Mesenchymal stem cell (in vitro differentiated cells and primary cell): ENCODE results near the gene UTP4.
A peak's percentile ranks its signal among the peaks of the same experiment; 100 is the strongest.
"Not testable (repeated sequence)": the region's sequence is repeated elsewhere in the genome, so short reads cannot be mapped to it uniquely, and the experiment has no call there.

Experiments
- DNase-seq: peaks from one replicate; pipeline ENCODE4 v3.0.0-alpha.2; 2013
- H2AFZ ChIP-seq: one replicate; pipeline ENCODE4 v1.6.1; 2013; ENCODE audit warnings: low read depth, mild to moderate bottlenecking, control low read depth, inconsistent platforms, low read length, moderate library complexity
- H2AK5ac ChIP-seq: 2 replicates; pipeline ENCODE4 v1.6.1; 2013; ENCODE audit warnings: low read length, moderate library complexity, mild to moderate bottlenecking, inconsistent platforms; ENCODE audit not compliant: severe bottlenecking
- H2BK120ac ChIP-seq: one replicate; pipeline ENCODE4 v1.6.1; 2013; ENCODE audit warnings: low read depth, mild to moderate bottlenecking, inconsistent platforms, low read length, moderate library complexity
- H2BK12ac ChIP-seq, 2 experiments: one replicate each; pipeline ENCODE4 v1.6.1; 2013; ENCODE audit warnings: inconsistent platforms in 2 of 2, low read length in 2 of 2, mild to moderate bottlenecking in 2 of 2, moderate library complexity in 2 of 2, control low read depth in 1 of 2
- H2BK15ac ChIP-seq: one replicate; pipeline ENCODE4 v1.6.1; 2013; ENCODE audit warnings: mild to moderate bottlenecking, low read depth, inconsistent platforms; ENCODE audit not compliant: poor library complexity, severe bottlenecking
- H2BK5ac ChIP-seq: 2 replicates; pipeline ENCODE4 v1.6.1; 2013; ENCODE audit warnings: low read depth, mild to moderate bottlenecking, low read length, control low read depth, inconsistent platforms; ENCODE audit not compliant: poor library complexity, severe bottlenecking
- H3K14ac ChIP-seq, 2 experiments: one replicate each; pipeline ENCODE4 v1.6.1; 2013; ENCODE audit warnings: inconsistent platforms in 2 of 2, low read length in 2 of 2, control low read depth in 1 of 2, mild to moderate bottlenecking in 1 of 2, moderate library complexity in 1 of 2
- H3K18ac ChIP-seq, 2 experiments: one replicate each; pipeline ENCODE4 v1.6.1; 2013; ENCODE audit warnings: inconsistent platforms in 2 of 2, low read length in 2 of 2, control low read depth in 1 of 2, low read depth in 1 of 2, mild to moderate bottlenecking in 1 of 2
- H3K23ac ChIP-seq, 2 experiments: one replicate each; pipeline ENCODE4 v1.6.1; 2013; ENCODE audit warnings: inconsistent platforms in 2 of 2, low read length in 2 of 2, mild to moderate bottlenecking in 2 of 2, moderate library complexity in 2 of 2, control low read depth in 1 of 2
- H3K27ac ChIP-seq: 2 replicates; pipeline ENCODE4 v1.5.1; 2013; ENCODE audit warnings: mild to moderate bottlenecking, moderate library complexity, low read length, control low read depth, inconsistent platforms; ENCODE audit not compliant: poor library complexity, severe bottlenecking
- H3K27me3 ChIP-seq, 2 experiments: 2 replicates each; pipeline versions ENCODE4 v1.6.1 to v1.7.0; 2013; ENCODE audit warnings: low read length in 2 of 2, mild to moderate bottlenecking in 2 of 2, moderate library complexity in 2 of 2, control low read depth in 1 of 2, inconsistent platforms in 1 of 2; ENCODE audit not compliant: control insufficient read depth in 1 of 2, insufficient read depth in 1 of 2
- H3K36me3 ChIP-seq, 2 experiments: 2 replicates each; pipeline versions ENCODE4 v1.6.1 to v1.7.0; 2013; ENCODE audit warnings: low read length in 2 of 2, control low read depth in 1 of 2, inconsistent platforms in 1 of 2, low read depth in 1 of 2, mild to moderate bottlenecking in 1 of 2; ENCODE audit not compliant: insufficient read depth in 2 of 2, control insufficient read depth in 1 of 2
- H3K4ac ChIP-seq, 2 experiments: one replicate each; pipeline ENCODE4 v1.6.1; 2013; ENCODE audit warnings: inconsistent platforms in 2 of 2, low read length in 2 of 2, mild to moderate bottlenecking in 2 of 2, moderate library complexity in 2 of 2, control low read depth in 1 of 2, low read depth in 1 of 2
- H3K4me1 ChIP-seq: 2 replicates; pipeline ENCODE4 v1.6.1; 2013; ENCODE audit warnings: low read depth, low read length, control low read depth; ENCODE audit not compliant: control insufficient read depth, insufficient read depth
- H3K4me2 ChIP-seq: 2 replicates; pipeline ENCODE4 v1.6.1; 2013; ENCODE audit warnings: low read length, mild to moderate bottlenecking, inconsistent platforms; ENCODE audit not compliant: poor library complexity, severe bottlenecking
- H3K4me3 ChIP-seq, 2 experiments: 2 replicates each; pipeline versions ENCODE4 v1.5.1 to v1.7.0; 2013; ENCODE audit warnings: low read length in 2 of 2, mild to moderate bottlenecking in 2 of 2, control low read depth in 1 of 2, low read depth in 1 of 2; ENCODE audit not compliant: insufficient read depth in 1 of 2
- H3K79me1 ChIP-seq: replicated peaks from 2 replicates; pipeline ENCODE4 v1.6.1; 2013; ENCODE audit warnings: mild to moderate bottlenecking, control low read depth, low read length, inconsistent platforms; ENCODE audit not compliant: poor library complexity, severe bottlenecking
- H3K9ac ChIP-seq: 2 replicates; pipeline ENCODE4 v1.7.0; 2013; ENCODE audit warnings: mild to moderate bottlenecking, low read length, moderate library complexity
- H3K9me3 ChIP-seq: 2 replicates; pipeline ENCODE4 v1.7.0; 2013; ENCODE audit warnings: mild to moderate bottlenecking, low read length; ENCODE audit not compliant: control insufficient read depth
- H4K8ac ChIP-seq: one replicate; pipeline ENCODE4 v1.6.1; 2013; ENCODE audit warnings: inconsistent platforms, mild to moderate bottlenecking, low read length, moderate library complexity
- H4K91ac ChIP-seq: one replicate; pipeline ENCODE4 v1.6.1; 2013; ENCODE audit warnings: mild to moderate bottlenecking, low read length, inconsistent platforms
- WGBS: methylation state at CpG from one replicate; pipeline ENCODE4 v1.1.7; 2013; ENCODE audit warnings: mixed read lengths; 5-methylcytosine and 5-hydroxymethylcytosine counted together

UTP4 gene

DNA sequence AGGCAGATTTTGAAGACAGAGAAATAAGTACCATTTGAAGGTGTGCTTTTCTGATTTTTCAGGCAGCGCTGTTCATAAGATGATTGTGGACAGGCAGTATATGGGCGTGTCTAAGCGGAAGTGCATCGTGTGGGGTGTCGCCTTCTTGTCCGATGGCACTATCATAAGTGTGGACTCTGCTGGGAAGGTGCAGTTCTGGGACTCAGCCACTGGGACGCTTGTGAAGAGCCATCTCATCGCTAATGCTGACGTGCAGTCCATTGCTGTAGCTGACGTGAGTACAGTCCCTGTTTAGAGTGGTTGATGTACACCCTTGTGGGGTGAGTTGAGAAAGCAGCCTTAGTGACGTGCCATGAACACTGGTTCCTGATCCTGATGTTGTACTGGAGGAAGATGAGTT, 10.7 kb downstream of the UTP4 start:
- DNase-seq, result peak; percentile 28
- Histone ChIP-seq H2AFZ (no peak overlapping the region), H2BK15ac (no peak overlapping the region), H2BK120ac (no peak overlapping the region), H2BK12ac (no peak overlapping the region), H3K23ac (no peak overlapping the region), H3K9me3 (no peaks in the 10 kb centered on the region), H3K9ac (no peak overlapping the region), H3K18ac (no peak overlapping the region), H3K27ac (no peak overlapping the region), H3K36me3 (peaks cover 27 to 66% of the 10 kb centered on the region in 2 experiments), H4K91ac (no peak overlapping the region), H3K4me3 (no peak overlapping the region), H3K4me1 (peaks cover 5% of the 10 kb centered on the region), H3K14ac (no peak overlapping the region), H3K4ac (no peak overlapping the region), H2AK5ac (no peak overlapping the region), H3K4me2 (no peak overlapping the region), H3K79me1 (peaks cover 19% of the 10 kb centered on the region), H4K8ac (no peak overlapping the region), H3K27me3 (no peaks in the 10 kb centered on the region), H2BK5ac (no peak overlapping the region)
- 95% methylated on average over 11 of the region's 11 CpGs for WGBS

DNA sequence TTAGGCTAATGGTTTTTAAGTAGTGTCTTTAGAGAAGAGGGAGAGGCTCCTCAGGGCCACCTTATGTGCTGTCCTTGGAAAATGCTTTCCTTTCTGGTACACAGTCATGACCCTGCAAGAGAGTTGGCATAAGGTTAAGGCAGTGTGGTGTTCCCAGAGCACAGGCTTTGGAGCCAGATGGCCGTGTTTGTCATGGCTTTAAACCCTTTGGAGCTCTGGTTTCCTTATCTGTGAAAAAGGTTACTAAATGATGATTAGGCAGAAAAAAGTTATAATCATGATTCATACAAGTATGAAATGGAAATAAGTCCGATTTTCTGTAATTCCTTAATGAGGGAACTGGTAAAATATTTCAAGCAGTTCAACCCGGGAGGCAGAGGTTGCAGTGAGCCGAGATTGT, 13.2 kb downstream of the UTP4 start:
- H3K79me1 ChIP-seq, result peaks cover 17% of the 10 kb centered on the region
- H3K4me2 ChIP-seq, result no peak overlapping the region
- no peak overlapping the region for H2BK12ac ChIP-seq
- H2BK15ac ChIP-seq, result no peak overlapping the region
- no peak overlapping the region for H3K4ac ChIP-seq
- no peaks in the 10 kb centered on the region for H3K27me3 ChIP-seq
- H3K27ac ChIP-seq, result no peak overlapping the region
- H2BK5ac ChIP-seq, result no peak overlapping the region
- H3K36me3 ChIP-seq, result peaks cover 31 to 58% of the 10 kb centered on the region in 2 experiments
- no peak overlapping the region for H3K18ac ChIP-seq
- H3K14ac ChIP-seq, result no peak overlapping the region
- peaks cover 5% of the 10 kb centered on the region for H3K4me1 ChIP-seq
- H2AFZ ChIP-seq, result no peak overlapping the region
- peak overlapping the region; percentile 65 for H3K9ac ChIP-seq
- H3K23ac ChIP-seq, result no peak overlapping the region
- no peak overlapping the region for H4K8ac ChIP-seq
- no peaks in the 10 kb centered on the region for H3K9me3 ChIP-seq
- no peak overlapping the region for H4K91ac ChIP-seq
- no peak overlapping the region for H2BK120ac ChIP-seq
- WGBS, result 94% methylated on average over 4 of the region's 4 CpGs
- H2AK5ac ChIP-seq, result no peak overlapping the region
- H3K4me3 ChIP-seq, result peak overlapping the region in 1 of 2 experiments; percentile 31
- DNase-seq, result no peak

DNA sequence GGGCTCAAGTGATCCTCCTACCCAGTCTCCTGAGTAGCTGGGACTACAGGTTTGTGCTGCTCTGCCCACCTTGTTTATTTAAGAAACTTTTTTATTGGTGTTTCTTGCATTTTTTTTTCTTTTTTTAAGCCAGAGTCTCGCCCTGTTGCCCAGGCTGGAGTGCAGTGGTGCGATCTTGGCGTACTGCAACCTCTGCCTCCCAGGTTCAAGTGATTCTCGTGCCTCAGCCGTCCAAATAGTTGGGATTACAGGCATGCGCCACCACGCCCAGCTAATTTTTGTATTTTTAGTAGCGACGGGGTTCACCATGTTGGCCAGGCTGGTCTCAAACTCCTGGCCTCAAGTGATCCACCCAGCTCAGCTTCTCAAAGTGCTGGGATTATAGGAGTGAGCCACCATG, 17.2 kb downstream of the UTP4 start:
- H2AK5ac ChIP-seq, H3K9ac ChIP-seq, H2BK12ac ChIP-seq, H3K23ac ChIP-seq, H3K14ac ChIP-seq, H3K4ac ChIP-seq, H2BK5ac ChIP-seq, H4K91ac ChIP-seq, H2BK120ac ChIP-seq, H3K4me2 ChIP-seq, H3K9me3 ChIP-seq, H4K8ac ChIP-seq, H3K27ac ChIP-seq, H2BK15ac ChIP-seq, DNase-seq, H3K4me1 ChIP-seq, H3K4me3 ChIP-seq, H3K27me3 ChIP-seq, H3K18ac ChIP-seq, H2AFZ ChIP-seq: not testable (repeated sequence)
- WGBS, result 96% methylated on average over 9 of the region's 9 CpGs
- H3K36me3 ChIP-seq, result peaks cover 39 to 56% of the 10 kb centered on the region in 2 experiments
- H3K79me1 ChIP-seq, result peaks cover 18% of the 10 kb centered on the region

- H2BK5ac ChIP-seq, result no peak overlapping the region
- peak overlapping the region in 1 of 2 experiments; percentile 84 for H2BK12ac ChIP-seq
- no peak overlapping the region for H3K14ac ChIP-seq
- no peak overlapping the region for H3K27ac ChIP-seq
- H3K79me1 ChIP-seq, result peaks cover 18% of the 10 kb centered on the region
- H3K4me1 ChIP-seq, result no peaks in the 10 kb centered on the region
- H3K23ac ChIP-seq, result no peak overlapping the region
- DNase-seq, result peak; percentile 81
- no peak overlapping the region for H4K91ac ChIP-seq
- H3K4me2 ChIP-seq, result no peak overlapping the region
- H3K27me3 ChIP-seq, result no peaks in the 10 kb centered on the region
- H3K4me3 ChIP-seq, result no peak overlapping the region
- WGBS, result 74% methylated on average over 13 of the region's 16 CpGs
- H3K9me3 ChIP-seq, result no peaks in the 10 kb centered on the region
- H3K36me3 ChIP-seq, result peaks cover 45 to 59% of the 10 kb centered on the region in 2 experiments
- no peak overlapping the region for H3K4ac ChIP-seq
- no peak overlapping the region for H2AK5ac ChIP-seq
- H3K18ac ChIP-seq, result no peak overlapping the region
- H2BK15ac ChIP-seq, result no peak overlapping the region
- H3K9ac ChIP-seq, result no peak overlapping the region
- no peak overlapping the region for H2BK120ac ChIP-seq
- no peak overlapping the region for H4K8ac ChIP-seq
- no peak overlapping the region for H2AFZ ChIP-seq
Observed at GRCh38 chr16:69150146-69150865, 17.9 kb downstream of the UTP4 start.
